Measurements from ENCODE around the gene MDM2.

MDM2 gene

DNA sequence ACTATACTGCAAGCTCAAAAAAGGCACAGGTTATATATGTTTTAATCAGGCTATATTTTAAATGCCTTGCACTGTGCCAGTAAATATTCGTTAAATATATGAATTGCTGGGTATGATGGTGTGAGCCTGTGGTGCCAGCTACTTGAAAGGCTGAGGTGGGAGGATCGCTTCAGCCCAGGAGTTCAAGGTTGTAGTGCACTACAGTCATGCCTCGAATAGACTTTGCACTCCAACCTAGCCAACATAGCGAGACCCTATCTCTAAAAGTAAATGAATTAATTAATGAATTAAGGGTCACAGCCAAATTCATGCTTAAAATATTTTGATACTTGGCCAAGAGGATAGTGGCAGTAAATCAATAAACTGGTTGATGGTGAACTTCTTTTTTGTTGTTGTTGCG lies 22.2 kb upstream of the MDM2 start:
- Histone ChIP-seq H4K20me1 (ENCODE audit: control insufficient read depth, insufficient read depth, low read depth, low read length) (no peaks in the 10 kb centered on the region), H3K36me3 (ENCODE audit: control insufficient read depth, low read length) (no peaks in the 10 kb centered on the region), H3K4me2 (ENCODE audit: low read length) (0 out of 2 replicates have a peak overlapping the region, but pooled peaks have one; percentile 5), H3K27ac (ENCODE audit: low read depth, low read length) (no peak overlapping the region), H3K27me3 (ENCODE audit: control insufficient read depth, low read length) (no peaks in the 10 kb centered on the region), H3K9me3 (ENCODE audit: control insufficient read depth, insufficient read depth, low read length) (no peaks in the 10 kb centered on the region), H3K79me2 (ENCODE audit: control insufficient read depth, low read length) (no peaks in the 10 kb centered on the region), H3F3A (ENCODE audit: control insufficient read depth, insufficient read depth) (0 out of 2 replicates have a peak, but pooled peaks cover 4% of the 10 kb centered on the region), H3K9me2 (replicated peaks; ENCODE audit: control insufficient read depth, low read length) (no peaks in the 10 kb centered on the region), H3K4me1 (ENCODE audit: control insufficient read depth, low read length) (peaks cover 69% of the 10 kb centered on the region), H3K4me3 (ENCODE audit: low read length) (no peak overlapping the region)
- TF ChIP-seq, protein P1, sequence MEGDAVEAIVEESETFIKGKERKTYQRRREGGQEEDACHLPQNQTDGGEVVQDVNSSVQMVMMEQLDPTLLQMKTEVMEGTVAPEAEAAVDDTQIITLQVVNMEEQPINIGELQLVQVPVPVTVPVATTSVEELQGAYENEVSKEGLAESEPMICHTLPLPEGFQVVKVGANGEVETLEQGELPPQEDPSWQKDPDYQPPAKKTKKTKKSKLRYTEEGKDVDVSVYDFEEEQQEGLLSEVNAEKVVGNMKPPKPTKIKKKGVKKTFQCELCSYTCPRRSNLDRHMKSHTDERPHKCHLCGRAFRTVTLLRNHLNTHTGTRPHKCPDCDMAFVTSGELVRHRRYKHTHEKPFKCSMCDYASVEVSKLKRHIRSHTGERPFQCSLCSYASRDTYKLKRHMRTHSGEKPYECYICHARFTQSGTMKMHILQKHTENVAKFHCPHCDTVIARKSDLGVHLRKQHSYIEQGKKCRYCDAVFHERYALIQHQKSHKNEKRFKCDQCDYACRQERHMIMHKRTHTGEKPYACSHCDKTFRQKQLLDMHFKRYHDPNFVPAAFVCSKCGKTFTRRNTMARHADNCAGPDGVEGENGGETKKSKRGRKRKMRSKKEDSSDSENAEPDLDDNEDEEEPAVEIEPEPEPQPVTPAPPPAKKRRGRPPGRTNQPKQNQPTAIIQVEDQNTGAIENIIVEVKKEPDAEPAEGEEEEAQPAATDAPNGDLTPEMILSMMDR (IDR thresholded peaks at IDR 0.05; ENCODE audit: low read depth, low read length, poor library complexity, severe bottlenecking), result no peak
- no peak for TF ChIP-seq EZH2phosphoT487 (IDR thresholded peaks at IDR 0.05; ENCODE audit: borderline replicate concordance, low read length)

DNA sequence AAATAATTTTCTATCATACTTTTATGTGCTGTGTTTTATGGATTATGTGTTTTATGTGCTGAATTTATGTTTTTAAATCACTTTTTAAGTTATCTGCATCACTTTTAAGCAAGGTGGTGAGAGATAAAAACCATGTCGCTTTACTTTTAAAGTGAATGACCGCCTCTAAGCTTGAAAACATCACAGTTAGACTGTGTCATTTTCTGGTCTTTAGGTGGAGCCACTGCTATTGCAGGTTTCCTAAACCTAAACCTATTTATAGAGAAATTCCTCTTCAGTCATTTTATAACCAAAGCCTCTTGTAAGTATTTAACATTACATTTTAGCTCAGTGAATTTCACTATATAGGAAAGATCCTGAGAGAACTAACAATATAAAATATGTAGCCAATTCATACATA lies 21.0 kb upstream of the MDM2 start:
- Histone ChIP-seq H3K36me3 (ENCODE audit: control insufficient read depth, low read length) (no peaks in the 10 kb centered on the region), H3K4me2 (ENCODE audit: low read length) (peak overlapping the region; percentile 56), H3K79me2 (ENCODE audit: control insufficient read depth, low read length) (no peaks in the 10 kb centered on the region), H3K9me3 (ENCODE audit: control insufficient read depth, insufficient read depth, low read length) (no peaks in the 10 kb centered on the region), H3K27ac (ENCODE audit: low read depth, low read length) (peak overlapping the region; percentile 83), H3F3A (ENCODE audit: control insufficient read depth, insufficient read depth) (0 out of 2 replicates have a peak, but pooled peaks cover 4% of the 10 kb centered on the region), H4K20me1 (ENCODE audit: control insufficient read depth, insufficient read depth, low read depth, low read length) (no peaks in the 10 kb centered on the region), H3K27me3 (ENCODE audit: control insufficient read depth, low read length) (no peaks in the 10 kb centered on the region), H3K4me1 (ENCODE audit: control insufficient read depth, low read length) (peaks cover 76% of the 10 kb centered on the region), H3K9me2 (replicated peaks; ENCODE audit: control insufficient read depth, low read length) (no peaks in the 10 kb centered on the region), H3K4me3 (ENCODE audit: low read length) (peak overlapping the region; percentile 57)
- no peak for TF ChIP-seq EZH2phosphoT487 (IDR thresholded peaks at IDR 0.05; ENCODE audit: borderline replicate concordance, low read length)
- TF ChIP-seq, protein P1 (IDR thresholded peaks at IDR 0.05; ENCODE audit: low read depth, low read length, poor library complexity, severe bottlenecking), result no peak

DNA sequence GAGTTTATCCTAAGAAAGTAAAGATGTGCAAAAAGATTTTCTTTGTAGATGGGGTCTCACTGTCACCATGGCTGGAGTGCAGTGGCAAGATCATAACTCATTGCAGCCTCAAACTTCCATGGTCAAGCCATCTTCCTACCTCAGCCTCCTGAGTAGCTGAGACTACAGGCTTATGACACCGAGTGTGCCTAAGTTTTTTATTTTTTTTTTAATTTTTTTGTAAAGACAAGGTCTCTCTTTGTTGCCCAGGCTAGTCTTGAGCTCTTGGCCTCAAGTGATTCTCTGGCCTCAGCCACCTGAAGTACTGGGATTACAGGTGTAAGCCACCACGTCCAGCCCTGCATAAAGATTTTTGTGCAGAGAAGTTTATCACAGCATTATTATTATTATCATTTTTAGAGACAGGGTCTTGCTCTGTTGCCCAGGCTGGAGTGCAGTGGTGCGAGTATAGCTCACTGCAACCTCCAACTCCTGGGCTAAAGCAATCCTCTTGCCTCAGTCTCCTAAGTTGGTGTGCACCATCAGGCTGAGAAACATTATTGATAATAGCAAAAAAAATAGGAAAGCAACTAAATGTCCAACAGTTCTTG lies 19.3 kb upstream of the MDM2 start:
- peaks cover 8% of the 10 kb centered on the region; the same call in 1 of the 2 replicates for H3F3A ChIP-seq (ENCODE audit: control insufficient read depth, insufficient read depth)
- H3K27ac ChIP-seq (ENCODE audit: low read depth, low read length), result peak overlapping the region; percentile 83
- no peaks in the 10 kb centered on the region for H4K20me1 ChIP-seq (ENCODE audit: control insufficient read depth, insufficient read depth, low read depth, low read length)
- no peaks in the 10 kb centered on the region for H3K79me2 ChIP-seq (ENCODE audit: control insufficient read depth, low read length)
- H3K4me2 ChIP-seq (ENCODE audit: low read length), result peak overlapping the region; percentile 56
- TF ChIP-seq EZH2phosphoT487 (IDR thresholded peaks at IDR 0.05; ENCODE audit: borderline replicate concordance, low read length), result no peak
- TF ChIP-seq, protein P1 (IDR thresholded peaks at IDR 0.05; ENCODE audit: low read depth, low read length, poor library complexity, severe bottlenecking), result no peak
- H3K36me3 ChIP-seq (ENCODE audit: control insufficient read depth, low read length), result no peaks in the 10 kb centered on the region
- no peaks in the 10 kb centered on the region for H3K9me3 ChIP-seq (ENCODE audit: control insufficient read depth, insufficient read depth, low read length)
- H3K9me2 ChIP-seq (replicated peaks; ENCODE audit: control insufficient read depth, low read length), result no peaks in the 10 kb centered on the region
- peaks cover 93% of the 10 kb centered on the region for H3K4me1 ChIP-seq (ENCODE audit: control insufficient read depth, low read length)
- H3K27me3 ChIP-seq (ENCODE audit: control insufficient read depth, low read length), result no peaks in the 10 kb centered on the region
- H3K4me3 ChIP-seq (ENCODE audit: low read length), result no peak overlapping the region
